ENCODE data around the gene GFRA1.

- TF ChIP-seq, protein P1, sequence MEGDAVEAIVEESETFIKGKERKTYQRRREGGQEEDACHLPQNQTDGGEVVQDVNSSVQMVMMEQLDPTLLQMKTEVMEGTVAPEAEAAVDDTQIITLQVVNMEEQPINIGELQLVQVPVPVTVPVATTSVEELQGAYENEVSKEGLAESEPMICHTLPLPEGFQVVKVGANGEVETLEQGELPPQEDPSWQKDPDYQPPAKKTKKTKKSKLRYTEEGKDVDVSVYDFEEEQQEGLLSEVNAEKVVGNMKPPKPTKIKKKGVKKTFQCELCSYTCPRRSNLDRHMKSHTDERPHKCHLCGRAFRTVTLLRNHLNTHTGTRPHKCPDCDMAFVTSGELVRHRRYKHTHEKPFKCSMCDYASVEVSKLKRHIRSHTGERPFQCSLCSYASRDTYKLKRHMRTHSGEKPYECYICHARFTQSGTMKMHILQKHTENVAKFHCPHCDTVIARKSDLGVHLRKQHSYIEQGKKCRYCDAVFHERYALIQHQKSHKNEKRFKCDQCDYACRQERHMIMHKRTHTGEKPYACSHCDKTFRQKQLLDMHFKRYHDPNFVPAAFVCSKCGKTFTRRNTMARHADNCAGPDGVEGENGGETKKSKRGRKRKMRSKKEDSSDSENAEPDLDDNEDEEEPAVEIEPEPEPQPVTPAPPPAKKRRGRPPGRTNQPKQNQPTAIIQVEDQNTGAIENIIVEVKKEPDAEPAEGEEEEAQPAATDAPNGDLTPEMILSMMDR (IDR thresholded peaks at IDR 0.05; ENCODE audit: borderline replicate concordance, extremely low read depth, low read length, poor library complexity, severe bottlenecking): no peak
- TF ChIP-seq EZH2 (IDR thresholded peaks at IDR 0.05; ENCODE audit: borderline replicate concordance, low read depth, low read length, severe bottlenecking): no peak
These were observed 72.0 kb downstream of the GFRA1 start for GRCh38 chr10:116201011-116201410.
